ENCODE data around the gene PPP1R12A.
"Not testable (repeated sequence)": the region's sequence is repeated elsewhere in the genome, so short reads cannot be mapped to it uniquely, and the experiment has no call there.

Gene PPP1R12A

GRCh38 chr12:79935021-79935623, at the start of gene PPP1R12A:
TSS of gene PPP1R12A (minus strand) at chr12:79935097. CDS start at chr12:79934931, 166 bp downstream.
- DNase-seq (ENCODE audit: low read depth) = peak; percentile 79

GRCh38 chr12:79983986-79984620, 49.2 kb upstream of the PPP1R12A start:
- peak; percentile 32 for DNase-seq (ENCODE audit: low read depth)

- peak; percentile 89 for DNase-seq (ENCODE audit: low read depth)
Measured at GRCh38 chr12:79983492-79983891, 48.6 kb upstream of the PPP1R12A start.

- DNase-seq (ENCODE audit: low read depth) = no peak
Measured at GRCh38 chr12:79982086-79983062, 47.5 kb upstream of the PPP1R12A start.

- no peak for DNase-seq (ENCODE audit: low read depth)
Measured at GRCh38 chr12:79978692-79979091, 43.8 kb upstream of the PPP1R12A start.

GRCh38 chr12:79977856-79978460, 43.1 kb upstream of the PPP1R12A start:
- peak; percentile 55 for DNase-seq (ENCODE audit: low read depth)

- DNase-seq (ENCODE audit: low read depth) = no peak
Measured at GRCh38 chr12:79975143-79975542, 40.2 kb upstream of the PPP1R12A start.

- no peak for DNase-seq (ENCODE audit: low read depth)
Measured at GRCh38 chr12:79973801-79974200, 38.9 kb upstream of the PPP1R12A start.

GRCh38 chr12:79964100-79964627, 29.3 kb upstream of the PPP1R12A start:
- DNase-seq (ENCODE audit: low read depth) = no peak

- DNase-seq (ENCODE audit: low read depth) = no peak
Measured at GRCh38 chr12:79961411-79961810, 26.5 kb upstream of the PPP1R12A start.

- DNase-seq (ENCODE audit: low read depth) = no peak
Measured at GRCh38 chr12:79959484-79959883, 24.6 kb upstream of the PPP1R12A start.

- no peak for DNase-seq (ENCODE audit: low read depth)
Measured at GRCh38 chr12:79956896-79957295, 22.0 kb upstream of the PPP1R12A start.

- no peak for DNase-seq (ENCODE audit: low read depth)
Measured at GRCh38 chr12:79955561-79955960, 20.7 kb upstream of the PPP1R12A start.

GRCh38 chr12:79954037-79954610, 19.2 kb upstream of the PPP1R12A start:
- no peak for DNase-seq (ENCODE audit: low read depth)

- no peak for DNase-seq (ENCODE audit: low read depth)
Measured at GRCh38 chr12:79949098-79949497, 14.2 kb upstream of the PPP1R12A start.

- no peak for DNase-seq (ENCODE audit: low read depth)
Measured at GRCh38 chr12:79945433-79945832, 10.5 kb upstream of the PPP1R12A start.

- no peak for DNase-seq (ENCODE audit: low read depth)
Measured at GRCh38 chr12:79944565-79944964, 9.7 kb upstream of the PPP1R12A start.

GRCh38 chr12:79942846-79943245, 7.9 kb upstream of the PPP1R12A start:
- DNase-seq (ENCODE audit: low read depth) = not testable (repeated sequence)

GRCh38 chr12:79939728-79940310, 4.9 kb upstream of the PPP1R12A start:
- DNase-seq (ENCODE audit: low read depth) = no peak

GRCh38 chr12:79938843-79939242, 3.9 kb upstream of the PPP1R12A start:
- DNase-seq (ENCODE audit: low read depth) = no peak

- DNase-seq (ENCODE audit: low read depth) = no peak
Measured at GRCh38 chr12:79936670-79937069, 1.8 kb upstream of the PPP1R12A start.

Measured in GM04503 (cell line).